ENCODE results near the gene NCOR1. TPM values are rescaled to one million over a fixed set of nuclear protein-coding genes. Genes with fewer than 3 reads are reported as not detected.

The NCOR1 gene
- total RNA-seq, 4 donors from 2014 or later = 96.9 to 158 (median 133) TPM

- TF ChIP-seq CTCF (IDR thresholded peaks at IDR 0.05; ENCODE audit: low read depth) = no peak
Measured at GRCh38 chr17:16122697-16123434, 92.5 kb downstream of the NCOR1 start.

- no peak for TF ChIP-seq CTCF (IDR thresholded peaks at IDR 0.05; ENCODE audit: low read depth)
Measured at GRCh38 chr17:16121915-16122314, 93.4 kb downstream of the NCOR1 start.

GRCh38 chr17:16120937-16121336 is 94.4 kb downstream of the NCOR1 start:
- TF ChIP-seq CTCF (IDR thresholded peaks at IDR 0.05; ENCODE audit: low read depth) = no peak

GRCh38 chr17:16117149-16117548 is 98.2 kb downstream of the NCOR1 start:
- no peak for TF ChIP-seq CTCF (IDR thresholded peaks at IDR 0.05; ENCODE audit: low read depth)

GRCh38 chr17:16108871-16109270 is 106.5 kb downstream of the NCOR1 start:
- no peak for TF ChIP-seq CTCF (IDR thresholded peaks at IDR 0.05; ENCODE audit: low read depth)

GRCh38 chr17:16108386-16108785 is 106.9 kb downstream of the NCOR1 start:
- no peak for TF ChIP-seq CTCF (IDR thresholded peaks at IDR 0.05; ENCODE audit: low read depth)

GRCh38 chr17:16107165-16107770 is 108.1 kb downstream of the NCOR1 start:
- no peak for TF ChIP-seq CTCF (IDR thresholded peaks at IDR 0.05; ENCODE audit: low read depth)

All from subcutaneous adipose tissue (tissue), 4 donors.